ENCODE results near the gene SH3GL3.

The SH3GL3 gene

DNA sequence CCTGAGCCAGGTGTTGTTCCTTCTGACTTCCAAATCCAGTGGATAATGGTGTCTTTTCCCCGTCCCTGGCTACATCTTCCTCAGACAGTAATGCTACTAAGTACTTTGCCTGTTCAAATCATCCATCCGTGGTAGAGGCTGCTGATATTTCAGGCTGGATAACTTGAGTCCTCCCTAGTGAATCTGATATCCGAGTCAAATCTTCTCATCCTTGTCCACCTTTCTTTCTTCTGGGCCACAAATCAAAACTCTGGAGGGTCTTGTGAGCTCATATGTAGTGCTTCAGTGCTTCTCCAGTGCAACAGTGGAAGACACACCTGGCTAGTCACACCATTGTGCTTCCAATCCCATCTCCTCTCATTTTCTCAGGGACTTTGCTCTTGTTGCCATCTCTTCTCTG is 11.2 kb downstream of the SH3GL3 start:
- no peaks in the 10 kb centered on the region for H3K36me3 ChIP-seq (ENCODE audit: control insufficient read depth in 5 of 5, insufficient read depth in 5 of 5, low read length in 5 of 5)
- H3K4me1 ChIP-seq (ENCODE audit: control insufficient read depth in 5 of 5, insufficient read depth in 5 of 5, low read length in 5 of 5) = no peaks in the 10 kb centered on the region
- H3K9ac ChIP-seq (ENCODE audit: low read length in 5 of 5) = no peak overlapping the region
- H3K4me3 ChIP-seq (ENCODE audit: low read depth in 1 of 5, low read length in 5 of 5) = no peak overlapping the region
- no peak overlapping the region for H3K27ac ChIP-seq (ENCODE audit: low read depth, low read length)
- no peaks in the 10 kb centered on the region for H3K9me3 ChIP-seq (ENCODE audit: control insufficient read depth in 5 of 5, low read length in 5 of 5)
- no peaks in the 10 kb centered on the region for H3K27me3 ChIP-seq (ENCODE audit: control insufficient read depth in 5 of 5, insufficient read depth in 4 of 5, low read length in 5 of 5)

DNA sequence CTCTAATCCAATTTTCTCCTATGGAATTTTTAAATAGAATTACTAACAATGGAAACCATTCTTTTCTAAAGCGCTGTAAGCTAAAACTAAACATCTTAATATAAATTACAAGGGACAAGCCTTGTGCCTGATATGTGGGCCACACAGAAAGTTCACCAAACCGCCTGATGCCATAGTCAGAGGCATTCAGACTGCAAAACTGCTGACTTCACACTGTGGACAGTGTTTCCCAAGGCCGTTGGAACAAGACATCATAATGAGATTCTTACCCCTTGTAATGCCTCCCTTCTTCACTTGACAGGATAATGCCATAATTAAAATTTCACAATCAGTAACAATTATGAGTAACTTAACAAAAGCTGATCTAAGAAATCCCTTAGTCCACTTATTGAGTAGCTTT is 14.9 kb downstream of the SH3GL3 start:
- H3K9ac ChIP-seq (ENCODE audit: low read length in 5 of 5) = no peak overlapping the region
- no peaks in the 10 kb centered on the region for H3K36me3 ChIP-seq (ENCODE audit: control insufficient read depth in 5 of 5, insufficient read depth in 5 of 5, low read length in 5 of 5)
- H3K27ac ChIP-seq (ENCODE audit: low read depth, low read length) = no peak overlapping the region
- H3K4me3 ChIP-seq (ENCODE audit: low read depth in 1 of 5, low read length in 5 of 5) = no peak overlapping the region
- no peaks in the 10 kb centered on the region for H3K4me1 ChIP-seq (ENCODE audit: control insufficient read depth in 5 of 5, insufficient read depth in 5 of 5, low read length in 5 of 5)
- no peaks in the 10 kb centered on the region for H3K27me3 ChIP-seq (ENCODE audit: control insufficient read depth in 5 of 5, insufficient read depth in 4 of 5, low read length in 5 of 5)
- no peaks in the 10 kb centered on the region for H3K9me3 ChIP-seq (ENCODE audit: control insufficient read depth in 5 of 5, low read length in 5 of 5)

DNA sequence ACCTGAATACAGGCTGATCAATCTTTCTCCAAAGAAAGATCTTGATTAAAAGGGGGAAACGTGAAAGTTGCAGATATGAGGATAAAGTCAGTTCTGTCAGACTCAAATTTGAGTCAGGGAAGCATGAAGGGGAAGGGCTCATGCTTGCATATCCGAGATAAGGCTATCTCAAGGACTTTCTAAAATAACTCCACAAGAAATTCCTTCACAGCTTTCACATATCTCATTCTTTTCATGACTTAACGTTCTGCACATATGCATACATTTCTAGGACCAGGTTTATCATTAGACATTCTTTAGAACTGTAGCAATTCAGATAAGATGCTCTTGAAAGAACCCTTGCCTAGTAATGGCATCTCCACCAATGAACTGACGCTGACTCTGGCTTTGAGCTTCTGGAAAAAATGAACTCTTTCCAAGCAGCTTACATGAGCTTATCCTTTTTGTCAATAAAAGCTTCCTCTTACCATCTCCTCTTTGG is 15.9 kb downstream of the SH3GL3 start:
- no peaks in the 10 kb centered on the region for H3K27me3 ChIP-seq (ENCODE audit: control insufficient read depth in 5 of 5, insufficient read depth in 4 of 5, low read length in 5 of 5)
- H3K9me3 ChIP-seq (ENCODE audit: control insufficient read depth in 5 of 5, low read length in 5 of 5) = no peaks in the 10 kb centered on the region
- no peaks in the 10 kb centered on the region for H3K4me1 ChIP-seq (ENCODE audit: control insufficient read depth in 5 of 5, insufficient read depth in 5 of 5, low read length in 5 of 5)
- H3K27ac ChIP-seq (ENCODE audit: low read depth, low read length) = no peak overlapping the region
- H3K4me3 ChIP-seq (ENCODE audit: low read depth in 1 of 5, low read length in 5 of 5) = no peak overlapping the region
- H3K36me3 ChIP-seq (ENCODE audit: control insufficient read depth in 5 of 5, insufficient read depth in 5 of 5, low read length in 5 of 5) = no peaks in the 10 kb centered on the region
- no peak overlapping the region for H3K9ac ChIP-seq (ENCODE audit: low read length in 5 of 5)

DNA sequence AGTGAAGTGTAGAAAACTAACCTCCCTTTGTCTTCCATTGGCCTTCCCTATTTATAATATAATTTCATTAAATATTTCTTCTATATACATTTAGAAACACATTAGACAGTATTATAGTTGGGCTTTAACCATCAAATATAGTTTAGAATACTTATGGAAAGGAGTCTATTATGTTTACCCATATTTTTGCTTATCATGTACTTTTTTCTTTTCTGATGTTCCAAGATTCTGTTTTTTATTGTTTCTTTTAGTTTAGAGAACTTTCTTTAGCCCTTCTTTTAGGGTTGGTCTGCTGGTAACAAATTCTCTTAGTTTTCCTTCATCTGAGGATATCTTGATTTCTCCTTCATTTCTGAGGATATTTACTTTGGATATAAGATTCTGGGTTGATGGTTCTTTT is 23.7 kb downstream of the SH3GL3 start:
- Histone ChIP-seq H3K27ac (ENCODE audit: low read depth, low read length) (no peak overlapping the region), H3K27me3 (ENCODE audit: control insufficient read depth in 5 of 5, insufficient read depth in 4 of 5, low read length in 5 of 5) (no peaks in the 10 kb centered on the region), H3K4me1 (ENCODE audit: control insufficient read depth in 5 of 5, insufficient read depth in 5 of 5, low read length in 5 of 5) (no peaks in the 10 kb centered on the region), H3K36me3 (ENCODE audit: control insufficient read depth in 5 of 5, insufficient read depth in 5 of 5, low read length in 5 of 5) (no peaks in the 10 kb centered on the region), H3K9ac (ENCODE audit: low read length in 5 of 5) (no peak overlapping the region), H3K9me3 (ENCODE audit: control insufficient read depth in 5 of 5, low read length in 5 of 5) (peaks cover 0 to 2% (median 0%) of the 10 kb centered on the region in 5 donors), H3K4me3 (ENCODE audit: low read depth in 1 of 5, low read length in 5 of 5) (no peak overlapping the region)

DNA sequence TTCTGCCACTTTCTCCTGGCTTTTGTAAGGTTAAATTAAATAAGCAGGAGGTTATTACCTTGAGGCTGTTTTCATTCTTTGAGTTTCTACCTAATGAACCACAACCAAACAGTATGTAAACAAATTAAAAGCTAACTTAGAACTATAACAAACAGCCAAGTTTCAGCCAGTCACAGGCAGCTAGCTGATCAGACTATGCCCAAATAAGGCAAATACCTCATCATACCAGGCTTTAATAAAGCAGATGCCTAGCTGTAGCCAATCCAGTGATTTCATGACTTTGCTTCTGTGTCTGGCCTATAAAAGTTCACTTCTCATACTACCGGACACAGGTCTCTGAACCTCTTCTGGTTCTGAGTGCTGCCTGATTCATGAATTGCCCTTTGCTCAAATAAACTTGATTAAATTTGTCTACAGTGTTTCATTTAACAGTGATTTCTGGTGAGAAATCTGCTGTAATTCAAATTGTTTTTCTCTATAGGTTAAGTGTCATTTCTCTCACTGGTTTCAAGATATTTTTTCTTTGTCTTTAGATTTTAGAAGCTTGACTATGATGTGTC is 24.2 kb downstream of the SH3GL3 start:
- H3K9ac ChIP-seq (ENCODE audit: low read length in 5 of 5) = no peak overlapping the region

DNA sequence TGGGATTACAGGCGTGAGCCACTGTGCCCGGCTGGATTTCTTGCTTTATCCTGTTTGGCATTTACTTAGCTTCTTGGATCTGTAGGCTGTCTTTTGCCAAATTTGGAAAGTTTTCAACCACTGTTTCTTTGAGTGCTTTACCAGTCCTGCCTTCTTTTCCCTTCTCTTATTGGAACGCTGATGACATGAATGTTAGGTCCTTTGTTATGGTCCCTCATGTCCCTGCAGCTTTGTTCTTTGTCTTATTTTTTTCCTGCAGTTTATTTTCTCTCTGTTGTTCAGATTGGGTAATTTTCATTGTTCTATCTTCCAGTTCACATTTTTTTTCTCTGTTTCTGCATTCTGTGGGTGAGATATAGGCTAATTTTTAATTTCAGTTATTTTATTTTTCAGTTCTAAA is 25.0 kb downstream of the SH3GL3 start:
- Histone ChIP-seq H3K27me3 (ENCODE audit: control insufficient read depth in 5 of 5, insufficient read depth in 4 of 5, low read length in 5 of 5) (no peaks in the 10 kb centered on the region), H3K9ac (ENCODE audit: low read length in 5 of 5) (no peak overlapping the region), H3K9me3 (ENCODE audit: control insufficient read depth in 5 of 5, low read length in 5 of 5) (peaks cover 0 to 2% (median 0%) of the 10 kb centered on the region in 5 donors), H3K4me3 (ENCODE audit: low read depth in 1 of 5, low read length in 5 of 5) (no peak overlapping the region), H3K36me3 (ENCODE audit: control insufficient read depth in 5 of 5, insufficient read depth in 5 of 5, low read length in 5 of 5) (no peaks in the 10 kb centered on the region), H3K4me1 (ENCODE audit: control insufficient read depth in 5 of 5, insufficient read depth in 5 of 5, low read length in 5 of 5) (no peaks in the 10 kb centered on the region), H3K27ac (ENCODE audit: low read depth, low read length) (no peak overlapping the region)

More for the DNA sequence above, 24.2 kb downstream of the SH3GL3 start:
- no peaks in the 10 kb centered on the region for H3K36me3 ChIP-seq (ENCODE audit: control insufficient read depth in 5 of 5, insufficient read depth in 5 of 5, low read length in 5 of 5)
- H3K27me3 ChIP-seq (ENCODE audit: control insufficient read depth in 5 of 5, insufficient read depth in 4 of 5, low read length in 5 of 5) = no peaks in the 10 kb centered on the region
- H3K9me3 ChIP-seq (ENCODE audit: control insufficient read depth in 5 of 5, low read length in 5 of 5) = peaks cover 0 to 2% (median 0%) of the 10 kb centered on the region in 5 donors
- H3K27ac ChIP-seq (ENCODE audit: low read depth, low read length) = no peak overlapping the region
- H3K4me3 ChIP-seq (ENCODE audit: low read depth in 1 of 5, low read length in 5 of 5) = no peak overlapping the region
- no peaks in the 10 kb centered on the region for H3K4me1 ChIP-seq (ENCODE audit: control insufficient read depth in 5 of 5, insufficient read depth in 5 of 5, low read length in 5 of 5)

DNA sequence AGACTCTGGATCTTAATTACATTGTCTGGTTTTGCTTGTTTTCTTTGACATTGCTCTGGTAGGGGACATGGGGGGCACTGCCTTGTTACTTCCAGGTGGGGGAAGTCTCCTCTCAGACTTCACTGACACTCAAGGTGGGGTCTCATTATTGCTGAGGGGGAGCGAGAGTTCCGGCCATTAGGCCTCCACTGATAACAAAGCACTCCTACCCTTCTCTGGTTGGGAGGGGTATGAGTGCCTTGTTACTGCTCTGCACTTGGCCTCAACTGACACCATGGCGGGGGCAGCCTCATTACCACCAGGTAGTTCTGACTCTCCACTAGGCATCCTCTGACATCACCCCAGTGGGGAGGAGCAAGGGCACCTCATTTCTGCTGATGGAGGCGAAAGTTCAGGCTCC is 25.7 kb downstream of the SH3GL3 start:
- no peak overlapping the region for H3K27ac ChIP-seq (ENCODE audit: low read depth, low read length)

DNA sequence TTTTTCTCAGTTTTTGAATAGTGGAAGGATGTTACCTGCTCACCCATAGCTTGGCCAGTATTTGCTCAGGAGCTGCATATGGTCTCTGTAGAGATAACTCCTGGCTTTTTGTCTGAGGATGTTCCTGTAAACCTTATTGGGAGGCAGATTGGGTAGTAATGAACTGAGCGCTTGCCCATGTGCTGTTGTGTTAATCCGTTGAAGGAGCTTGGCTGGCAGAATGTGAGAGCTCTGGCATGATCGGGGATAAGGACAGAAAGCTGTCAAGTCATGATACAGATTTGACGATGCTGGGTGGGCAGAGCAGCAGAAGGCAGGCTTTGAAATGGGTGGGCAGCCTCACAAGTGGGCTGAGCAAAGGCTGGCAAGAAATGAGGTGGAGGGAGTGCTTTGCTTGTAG is 27.4 kb downstream of the SH3GL3 start:
- no peak overlapping the region for H3K4me3 ChIP-seq (ENCODE audit: low read depth in 1 of 5, low read length in 5 of 5)
- H3K4me1 ChIP-seq (ENCODE audit: control insufficient read depth in 5 of 5, insufficient read depth in 5 of 5, low read length in 5 of 5) = no peaks in the 10 kb centered on the region
- peaks cover 0 to 2% (median 0%) of the 10 kb centered on the region in 5 donors for H3K9me3 ChIP-seq (ENCODE audit: control insufficient read depth in 5 of 5, low read length in 5 of 5)
- H3K36me3 ChIP-seq (ENCODE audit: control insufficient read depth in 5 of 5, insufficient read depth in 5 of 5, low read length in 5 of 5) = no peaks in the 10 kb centered on the region
- no peak overlapping the region for H3K9ac ChIP-seq (ENCODE audit: low read length in 5 of 5)
- peaks cover 0 to 6% (median 2%) of the 10 kb centered on the region in 5 donors for H3K27me3 ChIP-seq (ENCODE audit: control insufficient read depth in 5 of 5, insufficient read depth in 4 of 5, low read length in 5 of 5)
- no peak overlapping the region for H3K27ac ChIP-seq (ENCODE audit: low read depth, low read length)

More for the DNA sequence above, 25.7 kb downstream of the SH3GL3 start:
- no peaks in the 10 kb centered on the region for H3K4me1 ChIP-seq (ENCODE audit: control insufficient read depth in 5 of 5, insufficient read depth in 5 of 5, low read length in 5 of 5)
- no peaks in the 10 kb centered on the region for H3K27me3 ChIP-seq (ENCODE audit: control insufficient read depth in 5 of 5, insufficient read depth in 4 of 5, low read length in 5 of 5)
- no peak overlapping the region for H3K4me3 ChIP-seq (ENCODE audit: low read depth in 1 of 5, low read length in 5 of 5)
- peaks cover 0 to 2% (median 0%) of the 10 kb centered on the region in 5 donors for H3K9me3 ChIP-seq (ENCODE audit: control insufficient read depth in 5 of 5, low read length in 5 of 5)
- no peaks in the 10 kb centered on the region for H3K36me3 ChIP-seq (ENCODE audit: control insufficient read depth in 5 of 5, insufficient read depth in 5 of 5, low read length in 5 of 5)
- H3K9ac ChIP-seq (ENCODE audit: low read length in 5 of 5) = no peak overlapping the region

DNA sequence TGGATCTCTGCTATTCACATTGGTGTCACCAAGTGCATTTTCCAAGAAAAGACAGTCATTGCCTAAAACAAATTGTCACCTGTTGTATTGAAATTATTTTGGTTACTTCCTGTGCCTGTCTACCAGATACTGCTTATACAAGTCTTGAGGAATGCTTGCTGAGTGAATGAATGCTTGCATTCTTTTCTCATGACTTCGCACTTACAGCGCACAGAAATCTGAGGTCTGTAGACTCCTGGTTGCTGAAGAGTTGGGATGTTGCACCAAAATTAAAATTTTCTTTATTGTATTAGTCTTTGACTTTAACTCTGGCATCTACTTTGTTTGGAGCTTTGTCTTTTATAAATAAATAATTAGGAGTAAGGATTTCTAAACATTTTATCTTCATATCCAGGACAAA is 28.4 kb downstream of the SH3GL3 start:
- Histone ChIP-seq H3K9ac (ENCODE audit: low read length in 5 of 5) (no peak overlapping the region), H3K9me3 (ENCODE audit: control insufficient read depth in 5 of 5, low read length in 5 of 5) (peaks cover 0 to 2% (median 0%) of the 10 kb centered on the region in 5 donors), H3K27me3 (ENCODE audit: control insufficient read depth in 5 of 5, insufficient read depth in 4 of 5, low read length in 5 of 5) (peaks cover 0 to 6% (median 2%) of the 10 kb centered on the region in 5 donors), H3K4me1 (ENCODE audit: control insufficient read depth in 5 of 5, insufficient read depth in 5 of 5, low read length in 5 of 5) (no peaks in the 10 kb centered on the region), H3K27ac (ENCODE audit: low read depth, low read length) (no peak overlapping the region), H3K4me3 (ENCODE audit: low read depth in 1 of 5, low read length in 5 of 5) (no peak overlapping the region), H3K36me3 (ENCODE audit: control insufficient read depth in 5 of 5, insufficient read depth in 5 of 5, low read length in 5 of 5) (no peaks in the 10 kb centered on the region)

DNA sequence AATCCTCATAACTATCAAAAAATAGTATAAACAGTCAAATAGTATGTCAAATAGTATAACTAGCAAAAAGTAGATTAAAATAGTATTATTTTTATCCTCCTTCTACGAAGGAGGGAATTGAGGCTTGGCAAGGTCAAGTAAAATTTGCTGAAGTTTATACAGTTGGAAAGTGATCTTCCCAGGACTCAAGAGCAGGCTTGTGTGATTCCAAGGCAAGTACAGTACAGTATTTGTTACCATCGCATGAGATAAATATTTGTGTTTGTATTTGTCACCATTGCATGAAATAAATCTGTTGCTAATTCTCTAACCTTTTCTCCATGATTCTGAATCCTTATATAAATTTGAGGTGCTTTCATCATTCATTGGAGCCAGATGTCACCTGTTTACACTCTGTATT is 28.9 kb downstream of the SH3GL3 start:
- H3K9me3 ChIP-seq (ENCODE audit: control insufficient read depth in 5 of 5, low read length in 5 of 5) = peaks cover 0 to 2% (median 0%) of the 10 kb centered on the region in 5 donors
- no peak overlapping the region for H3K9ac ChIP-seq (ENCODE audit: low read length in 5 of 5)
- H3K4me1 ChIP-seq (ENCODE audit: control insufficient read depth in 5 of 5, insufficient read depth in 5 of 5, low read length in 5 of 5) = no peaks in the 10 kb centered on the region
- H3K36me3 ChIP-seq (ENCODE audit: control insufficient read depth in 5 of 5, insufficient read depth in 5 of 5, low read length in 5 of 5) = no peaks in the 10 kb centered on the region
- no peak overlapping the region for H3K27ac ChIP-seq (ENCODE audit: low read depth, low read length)
- H3K27me3 ChIP-seq (ENCODE audit: control insufficient read depth in 5 of 5, insufficient read depth in 4 of 5, low read length in 5 of 5) = peaks cover 0 to 6% (median 2%) of the 10 kb centered on the region in 5 donors
- no peak overlapping the region for H3K4me3 ChIP-seq (ENCODE audit: low read depth in 1 of 5, low read length in 5 of 5)
